HG03342 (cell line): ENCODE data around the gene SLN.

ENCODE experiments used
- ATAC-seq: cut with Tn5 transposase; IDR thresholded peaks from one replicate; pipeline ENCODE4 v1.9.1; 2021; ENCODE audit warnings: mild to moderate bottlenecking, moderate library complexity; ENCODE audit not compliant: unreplicated experiment

The SLN gene

GRCh38 chr11:107719557-107720302 lies 7.9 kb upstream of the SLN start:
- no peak for ATAC-seq

- ATAC-seq, result no peak
Observed at GRCh38 chr11:107719073-107719472, 7.2 kb upstream of the SLN start.

GRCh38 chr11:107716884-107717532 lies 5.2 kb upstream of the SLN start:
- no peak for ATAC-seq

GRCh38 chr11:107713009-107713408 lies 1.2 kb upstream of the SLN start:
- ATAC-seq, result no peak

- no peak for ATAC-seq
Observed at GRCh38 chr11:107710301-107710700, 1.6 kb downstream of the SLN start.

GRCh38 chr11:107708792-107709191 lies 3.1 kb downstream of the SLN start:
- no peak for ATAC-seq

GRCh38 chr11:107707807-107708206 lies 4.0 kb downstream of the SLN start:
- no peak for ATAC-seq

- no peak for ATAC-seq
Observed at GRCh38 chr11:107707215-107707671, 4.6 kb downstream of the SLN start.

- ATAC-seq, result no peak
Observed at GRCh38 chr11:107706531-107706930, 5.3 kb downstream of the SLN start.

GRCh38 chr11:107705027-107705426 lies 6.8 kb downstream of the SLN start:
- ATAC-seq, result no peak

- ATAC-seq, result no peak
Observed at GRCh38 chr11:107704451-107704850, 7.4 kb downstream of the SLN start.

GRCh38 chr11:107702723-107703122 lies 9.1 kb downstream of the SLN start:
- no peak for ATAC-seq

- ATAC-seq, result no peak
Observed at GRCh38 chr11:107702109-107702660, 9.7 kb downstream of the SLN start.

- no peak for ATAC-seq
Observed at GRCh38 chr11:107699371-107700285, 12.2 kb downstream of the SLN start.

GRCh38 chr11:107697291-107697690 lies 14.6 kb downstream of the SLN start:
- no peak for ATAC-seq

- ATAC-seq, result no peak
Observed at GRCh38 chr11:107696140-107696539, 15.7 kb downstream of the SLN start.

GRCh38 chr11:107695446-107695845 lies 16.4 kb downstream of the SLN start:
- no peak for ATAC-seq

GRCh38 chr11:107691000-107691750 lies 20.7 kb downstream of the SLN start:
- no peak for ATAC-seq

- ATAC-seq, result peak; percentile 61
Observed at GRCh38 chr11:107689317-107690202, 22.3 kb downstream of the SLN start.
